GM19025 (cell line): ENCODE data around the gene CIITA.
"Not testable (repeated sequence)": the region's sequence is repeated elsewhere in the genome, so short reads cannot be mapped to it uniquely, and the experiment has no call there.

Experiments used
- ATAC-seq: cut with Tn5 transposase; IDR thresholded peaks from one replicate; pipeline ENCODE4 v1.9.1; 2021; ENCODE audit warnings: mild to moderate bottlenecking, low read depth, moderate library complexity; ENCODE audit not compliant: unreplicated experiment

CIITA gene

DNA sequence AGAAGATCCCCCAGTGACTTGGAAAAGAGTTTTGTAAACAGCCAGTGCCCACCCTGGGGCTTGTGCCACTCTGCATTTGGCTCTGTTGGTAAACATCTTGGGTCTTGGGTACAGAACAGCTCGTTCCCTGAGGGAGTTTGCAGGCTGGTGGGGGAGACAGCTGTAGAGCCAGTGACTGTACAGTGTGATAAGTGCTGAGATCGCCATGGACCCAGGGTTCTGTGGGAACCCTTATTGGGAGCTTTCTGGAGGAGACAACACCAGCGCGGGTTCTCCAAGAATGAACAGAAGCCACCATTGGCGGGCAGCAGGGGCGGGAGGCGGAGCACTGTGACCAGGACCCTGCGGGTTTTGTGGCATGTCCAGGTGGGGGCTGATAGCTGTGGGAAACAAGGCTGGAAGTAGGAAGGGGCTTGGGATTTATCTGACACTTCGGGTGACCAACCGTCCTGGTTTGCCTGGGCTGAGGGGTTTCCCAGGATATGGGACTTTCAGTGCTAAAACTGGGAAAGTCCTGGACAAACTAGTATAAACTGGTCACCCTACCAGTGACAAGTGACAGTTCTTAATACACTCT lies 70.3 kb downstream of the CIITA start:
- no peak for ATAC-seq

GRCh38 chr16:10949424-10949970 lies 72.5 kb downstream of the CIITA start:
- ATAC-seq = peak; percentile 71

DNA sequence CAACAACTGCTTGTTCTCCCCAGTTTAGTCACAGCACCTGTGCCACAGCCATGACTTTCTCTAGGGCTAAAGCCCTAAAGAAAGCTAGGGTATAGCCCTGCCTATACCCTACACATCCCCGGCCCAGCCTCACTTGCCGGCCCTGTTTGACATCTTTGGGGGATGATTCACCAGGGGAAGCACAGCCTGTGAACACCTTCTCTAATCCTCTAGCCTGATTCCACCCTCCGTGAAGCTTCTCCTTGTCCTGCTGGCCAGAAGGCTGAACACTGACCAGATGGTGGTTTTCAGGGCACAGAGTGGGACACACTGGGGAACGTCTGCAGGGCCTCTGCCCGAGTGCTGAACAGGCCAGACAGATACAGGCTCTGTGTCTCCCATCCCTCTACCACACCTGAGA lies 73.4 kb downstream of the CIITA start:
- no peak for ATAC-seq

- ATAC-seq = no peak
Measured at GRCh38 chr16:10951026-10951425, 74.0 kb downstream of the CIITA start.

DNA sequence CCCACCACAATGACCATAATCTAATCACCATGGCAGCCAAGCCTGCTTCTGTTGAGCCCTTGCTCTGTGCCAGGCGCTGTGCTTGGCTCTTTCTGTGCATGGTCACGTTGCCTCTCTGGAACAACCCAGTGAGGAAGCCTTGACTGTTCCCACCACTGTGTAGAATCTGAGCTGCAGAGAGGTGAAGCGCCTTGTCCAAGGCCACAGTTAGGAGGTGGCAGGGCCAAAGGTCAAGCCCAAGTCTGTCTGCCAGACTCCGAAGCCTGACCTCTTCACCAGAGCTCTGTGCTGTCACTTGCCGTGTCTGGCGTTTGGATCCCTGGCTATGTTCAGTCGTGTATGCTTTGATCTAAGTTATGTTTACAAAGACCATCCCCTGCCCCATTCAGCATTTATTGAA lies 77.9 kb downstream of the CIITA start:
- no peak for ATAC-seq

- no peak for ATAC-seq
Measured at GRCh38 chr16:10957771-10958482, 80.9 kb downstream of the CIITA start.

DNA sequence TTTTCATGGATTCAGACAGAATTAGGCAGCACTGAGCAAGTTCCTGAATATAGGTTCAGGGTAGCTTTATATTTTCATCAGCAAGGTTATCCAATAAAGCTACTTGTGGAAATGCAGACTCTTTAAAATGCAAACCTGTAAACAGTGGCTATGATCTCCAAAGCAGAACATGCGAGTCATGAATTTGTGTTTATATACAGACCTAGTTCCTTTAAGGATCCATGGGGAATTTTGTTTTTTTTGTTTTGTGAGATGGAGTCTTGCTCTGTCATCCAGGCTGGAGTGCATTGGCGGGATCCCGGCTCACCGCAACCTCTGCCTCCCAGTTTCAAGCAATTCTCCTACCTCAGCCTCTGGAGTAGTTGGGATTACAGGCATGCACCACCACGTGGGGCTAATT lies 82.2 kb downstream of the CIITA start:
- ATAC-seq = no peak

DNA sequence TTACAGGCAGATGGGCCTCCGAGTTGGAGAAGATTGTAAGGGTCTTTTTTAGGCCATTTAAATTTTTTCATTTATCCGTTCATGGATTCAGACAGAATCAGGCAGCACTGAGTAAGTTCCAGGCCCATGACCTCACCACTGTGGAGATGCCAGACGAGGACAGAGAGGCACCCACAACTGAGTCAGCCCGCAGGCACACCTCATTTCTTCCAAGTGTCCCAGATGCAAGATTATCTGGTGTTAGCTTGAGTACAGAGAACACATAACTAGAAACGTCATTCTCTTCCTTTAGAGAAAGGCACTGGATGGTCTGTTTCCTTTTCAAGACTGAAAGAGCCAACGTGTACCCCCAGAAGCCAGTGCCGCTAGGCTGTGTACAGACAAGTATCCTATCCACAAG lies 84.2 kb downstream of the CIITA start:
- ATAC-seq = no peak

GRCh38 chr16:10964039-10964890 lies 87.3 kb downstream of the CIITA start:
- no peak for ATAC-seq

DNA sequence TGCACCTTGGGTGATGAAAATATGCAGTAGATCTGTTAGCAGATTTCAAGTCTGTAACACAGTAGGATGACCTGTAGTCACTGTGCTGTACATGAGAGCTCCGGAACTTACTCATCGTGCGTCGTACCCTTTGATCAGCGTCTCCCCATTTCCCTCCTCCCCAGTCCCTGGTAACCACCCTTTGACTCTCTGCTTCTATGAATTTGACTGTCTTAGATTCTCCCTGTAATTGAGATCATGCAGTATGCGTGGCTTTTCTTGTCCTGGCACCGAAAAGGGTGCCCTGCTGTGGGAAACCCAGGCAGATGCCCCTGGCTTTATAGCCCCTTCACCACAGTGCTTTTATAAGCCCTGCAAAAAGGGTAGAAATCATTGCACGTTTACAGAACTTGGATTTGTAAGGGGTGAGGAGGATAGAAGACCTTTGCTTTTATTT lies 87.9 kb downstream of the CIITA start:
- ATAC-seq = no peak

DNA sequence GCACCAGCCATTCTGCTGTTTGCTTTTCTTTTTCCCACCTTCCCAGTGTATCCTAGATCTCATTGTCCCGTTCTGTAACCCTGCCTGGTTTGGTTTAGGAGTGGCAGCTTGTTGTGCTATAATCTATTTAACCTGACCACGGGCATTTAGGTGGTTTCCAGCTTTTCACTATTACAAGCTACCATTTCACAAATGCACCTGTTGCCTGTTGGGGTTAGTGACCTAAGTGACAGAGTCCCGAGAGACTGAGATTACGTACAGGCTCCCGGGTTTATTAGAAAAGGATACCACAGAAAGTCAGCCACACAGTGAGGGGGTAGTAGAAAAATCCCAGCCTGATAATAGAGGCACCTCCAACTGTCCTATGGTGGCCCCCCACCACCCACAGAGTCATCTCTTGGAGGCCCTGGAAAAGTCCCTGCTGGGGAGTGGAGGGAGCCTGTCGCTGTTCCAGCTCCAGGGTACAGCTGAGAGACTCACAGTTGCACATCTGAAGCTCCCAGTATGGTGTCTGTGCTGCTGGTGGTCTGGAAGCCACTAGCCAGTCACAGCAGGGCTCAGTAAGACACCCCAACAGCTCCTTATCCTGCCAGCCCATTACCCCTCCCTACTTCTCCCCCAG lies 88.5 kb downstream of the CIITA start:
- peak; percentile 54 for ATAC-seq

GRCh38 chr16:10966129-10966528 lies 89.1 kb downstream of the CIITA start:
- ATAC-seq = no peak

DNA sequence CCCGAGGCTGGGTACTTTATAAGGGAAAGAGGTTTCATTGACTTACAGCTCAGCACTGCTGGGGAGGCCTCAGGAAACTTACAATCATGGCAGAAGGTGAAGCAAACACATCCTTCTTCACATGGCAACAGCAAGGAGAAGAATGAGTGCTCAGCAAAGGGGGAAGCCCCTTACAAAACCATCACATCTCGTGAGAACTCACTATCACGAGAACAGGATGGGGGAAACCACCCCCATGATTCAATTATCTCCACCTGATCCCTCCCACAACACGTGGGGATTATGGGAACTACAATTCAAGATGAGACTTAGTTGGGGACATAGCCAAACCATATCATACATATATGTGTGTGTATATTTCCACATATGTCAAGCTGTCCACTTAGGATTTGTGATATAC lies 89.6 kb downstream of the CIITA start:
- ATAC-seq = not testable (repeated sequence)

- ATAC-seq = no peak
Measured at GRCh38 chr16:10967986-10968385, 91.0 kb downstream of the CIITA start.

DNA sequence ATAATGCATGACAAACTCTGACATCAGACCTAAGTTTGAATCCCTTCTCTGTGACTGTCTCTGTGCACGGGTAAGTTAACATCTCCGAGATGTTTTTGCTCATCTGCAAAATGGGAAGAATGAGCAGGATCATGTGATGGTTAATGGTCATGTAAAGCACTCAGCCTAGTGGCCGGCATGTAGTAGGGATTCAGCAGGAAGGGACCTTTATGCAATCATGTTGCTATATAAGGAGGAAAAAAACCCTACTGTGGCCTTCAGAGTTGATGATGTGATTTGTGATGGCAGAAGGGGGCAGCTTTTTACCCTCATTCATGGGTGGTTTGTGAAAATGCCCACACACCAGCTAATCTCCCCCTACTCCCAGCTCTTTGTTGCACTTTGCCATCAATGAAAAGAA lies 91.5 kb downstream of the CIITA start:
- ATAC-seq = no peak

DNA sequence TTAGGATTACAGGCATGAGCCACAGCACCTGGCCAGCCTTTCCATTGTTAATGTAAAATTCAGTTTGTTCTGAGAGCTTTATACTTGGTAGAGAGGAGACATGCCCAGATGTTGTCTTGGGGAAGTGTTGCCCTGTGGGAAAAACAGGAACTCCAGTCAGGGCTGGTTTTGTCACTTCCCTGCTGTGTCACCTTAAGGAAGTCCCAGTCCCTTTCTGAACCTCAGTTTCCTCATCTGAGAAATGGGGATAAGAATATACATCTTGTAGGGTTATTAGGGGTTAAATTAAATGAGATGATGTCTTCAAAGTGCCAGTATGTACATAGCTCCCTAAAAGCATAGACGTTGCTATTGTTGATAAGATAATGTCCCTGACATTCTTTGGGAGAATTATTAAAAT lies 92.6 kb downstream of the CIITA start:
- ATAC-seq = no peak

GRCh38 chr16:10970065-10970464 lies 93.1 kb downstream of the CIITA start:
- ATAC-seq = no peak

DNA sequence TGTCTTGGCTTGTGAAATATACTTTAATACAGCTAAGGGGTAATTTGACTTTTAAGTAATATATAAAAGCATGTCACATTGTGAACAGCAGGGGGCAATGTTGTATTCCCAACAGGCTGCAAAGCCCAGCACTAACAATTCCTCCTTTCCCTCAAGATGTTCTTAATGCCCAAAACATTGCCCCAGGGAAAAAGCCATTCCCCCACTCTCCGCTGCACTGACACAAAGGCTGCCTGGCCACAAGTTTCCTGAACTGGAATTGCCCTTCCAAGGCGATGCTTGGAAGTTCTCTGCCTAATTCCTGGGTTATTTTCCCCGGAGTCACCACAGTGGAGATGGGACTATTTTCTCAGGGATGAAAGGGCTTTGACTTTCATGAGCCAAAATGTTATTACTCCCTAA lies 94.6 kb downstream of the CIITA start:
- ATAC-seq = no peak

- ATAC-seq = no peak
Measured at GRCh38 chr16:10972108-10972818, 95.3 kb downstream of the CIITA start.

GRCh38 chr16:10972819-10973464 lies 95.9 kb downstream of the CIITA start:
- ATAC-seq = no peak
